Measurements from ENCODE around the gene SLC27A4. TPM values are rescaled to one million over a fixed set of nuclear protein-coding genes. Genes with fewer than 3 reads are reported as not detected.

SLC27A4 gene
- total and polyA plus RNA-seq, 10 of the 15 experiments (the other 5 are each of a cell fraction or from before 2014, with no cell fraction given) = 0.13 to 14.0 (median 7.6) TPM

- TF ChIP-seq DPF2 (IDR thresholded peaks at IDR 0.05) (peak; percentile 10; the same call in 1 of the 2 replicates), CREM (IDR thresholded peaks at IDR 0.05; ENCODE audit: low read depth) (no peak; the same call in 1 of the 2 replicates), KAT2A (conservative IDR thresholded peaks at IDR 0.05; ENCODE audit: control insufficient read depth, low read depth, low read length) (no peak), FOXM1 (IDR thresholded peaks at IDR 0.05; ENCODE audit: low read depth, low read length) (no peak), ATF7 (IDR thresholded peaks at IDR 0.05; ENCODE audit: low read depth) (peak; percentile 72), TCF12 (IDR thresholded peaks at IDR 0.05; ENCODE audit: low read depth, low read length) (peak; percentile 35; the same call in 1 of the 2 replicates), SPI1 (IDR thresholded peaks at IDR 0.05; ENCODE audit: borderline replicate concordance, insufficient read depth, low read depth, low read length) (peak; percentile 36; the same call in 1 of the 2 replicates), GATAD2B (conservative IDR thresholded peaks at IDR 0.05; ENCODE audit: low read depth) (no peak), BCL11A (IDR thresholded peaks at IDR 0.05; ENCODE audit: low read depth, low read length) (no peak), POLR2A (IDR thresholded peaks at IDR 0.05; ENCODE audit: low read depth, low read length) (peak; percentile 90), PKNOX1 (IDR thresholded peaks at IDR 0.05) (peak; percentile 30; the same call in 1 of the 2 replicates), ZNF384 (IDR thresholded peaks at IDR 0.05; ENCODE audit: borderline replicate concordance, low read depth, low read length) (no peak), HCFC1 (IDR thresholded peaks at IDR 0.05; ENCODE audit: low read length) (peak; percentile 70), ATF2 (IDR thresholded peaks at IDR 0.05; ENCODE audit: low read length) (no peak), BRCA1 (IDR thresholded peaks at IDR 0.05; ENCODE audit: low read depth, low read length) (no peak), NFIC (IDR thresholded peaks at IDR 0.05; ENCODE audit: low read depth, low read length) (no peak), HDAC2 (IDR thresholded peaks at IDR 0.05) (no peak), FOS (IDR thresholded peaks at IDR 0.05; ENCODE audit: borderline replicate concordance, extremely low read depth, insufficient read length) (no peak), ZNF687 (IDR thresholded peaks at IDR 0.05) (0 out of 2 replicates have a peak, but pooled peaks have one; percentile 40), GABPA (IDR thresholded peaks at IDR 0.05; ENCODE audit: low read depth) (peak; percentile 94), NFYB (IDR thresholded peaks at IDR 0.05; ENCODE audit: insufficient read depth, low read depth, low read length) (no peak), CHD4 (IDR thresholded peaks at IDR 0.05) (no peak), STAT3 (IDR thresholded peaks at IDR 0.05; ENCODE audit: low read depth, low read length) (no peak), POLR2AphosphoS2 (IDR thresholded peaks at IDR 0.05; ENCODE audit: low read depth, low read length) (peak; percentile 69; the same call in 1 of the 2 replicates), IRF4 (IDR thresholded peaks at IDR 0.05; ENCODE audit: low read depth, low read length) (no peak)
Observed at GRCh38 chr9:128370752-128371629, 30.7 kb downstream of the SLC27A4 start, which contains the start of gene URM1 (continued).

Measured in GM12878 (cell line).